PC-9 (cell line): ENCODE data around the gene ZNF311. TPM values are rescaled to one million over a fixed set of nuclear protein-coding genes. Genes with fewer than 3 reads are reported as not detected.
A peak's percentile ranks its signal among the peaks of the same experiment; 100 is the strongest.

Source experiments
- BruUV-seq: library from RNA; stranded (reverse); fragments of 400-500 nt; replicated peaks from 2 replicates; lab custom pipeline; 2021; lab: Mats Ljungman, UMichigan
- CTCF ChIA-PET: fragments of 300-600 bp; sonication (Branson Sonifier 250); formaldehyde crosslinking; loops from one replicate; lab custom pipeline; 2022; ENCODE audit warnings: antibody characterized with exemption; lab: Charles Lee
- POLR2A ChIA-PET: fragments of 300-600 bp; sonication (Branson Sonifier 250); formaldehyde crosslinking; loops from one replicate; lab custom pipeline; 2022; ENCODE audit warnings: antibody characterized with exemption; ENCODE audit not compliant: unreplicated experiment; lab: Charles Lee
- DNase-seq, 2 experiments: peaks; one replicate each; pipeline versions ENCODE4 v3.0.0 to v3.0.0-alpha.2; 2015 to 2022; ENCODE audit warnings: mixed read lengths in 1 of 2
- H2AFZ ChIP-seq: fragments of 200-600 bp; sonication (generic); 2 replicates; pipeline ENCODE4 v1.8.1; 2017; ENCODE audit warnings: antibody characterized with exemption
- H3F3A ChIP-seq: fragments of 200-600 bp; sonication (generic); 2 replicates; pipeline ENCODE4 v1.8.1; 2017; ENCODE audit warnings: antibody characterized with exemption, mild to moderate bottlenecking, low read depth; ENCODE audit not compliant: insufficient read depth
- H3K27ac ChIP-seq: fragments of 200-600 bp; sonication (generic); 2 replicates; pipeline ENCODE4 v1.6.1; 2016; ENCODE audit warnings: mixed run types
- H3K27me3 ChIP-seq: fragments of 200-600 bp; sonication (generic); 2 replicates; pipeline ENCODE4 v1.6.1; 2016; ENCODE audit warnings: low read depth, mixed run types; ENCODE audit not compliant: insufficient read depth
- H3K36me3 ChIP-seq: fragments of 200-600 bp; sonication (generic); 2 replicates; pipeline ENCODE4 v1.6.1; 2016; ENCODE audit warnings: low read depth, mixed run types
- H3K4me1 ChIP-seq: fragments of 200-600 bp; sonication (generic); replicated peaks from 2 replicates; pipeline ENCODE4 v1.6.1; 2016; ENCODE audit warnings: mixed run types; ENCODE audit not compliant: insufficient read depth
- H3K4me2 ChIP-seq: fragments of 200-600 bp; sonication (generic); 2 replicates; pipeline ENCODE4 v1.6.1; 2017; ENCODE audit warnings: mixed run types
- H3K4me3 ChIP-seq: fragments of 200-600 bp; sonication (generic); 2 replicates; pipeline ENCODE4 v1.6.1; 2016; ENCODE audit warnings: mixed run types
- H3K79me2 ChIP-seq: fragments of 200-600 bp; sonication (generic); 2 replicates; pipeline ENCODE4 v1.6.1; 2017; ENCODE audit warnings: low read depth, mixed run types
- H3K9me2 ChIP-seq: fragments of 200-600 bp; sonication (generic); 2 replicates; pipeline ENCODE4 v1.8.1; 2017; ENCODE audit warnings: mild to moderate bottlenecking; ENCODE audit not compliant: insufficient read depth
- H3K9me3 ChIP-seq: fragments of 200-600 bp; sonication (generic); 2 replicates; pipeline ENCODE4 v1.8.1; 2016; ENCODE audit warnings: low read depth; ENCODE audit not compliant: insufficient read depth
- H4K20me1 ChIP-seq: fragments of 200-600 bp; sonication (generic); 2 replicates; pipeline ENCODE4 v1.8.1; 2017; ENCODE audit not compliant: insufficient read depth
- EZH2 ChIP-seq: fragments of 200-600 bp; sonication (generic); IDR thresholded peaks from 2 replicates; pipeline ENCODE4 v1.8.0; 2017; ENCODE audit warnings: antibody characterized with exemption, low read depth
- intact Hi-C: fragments of 100-400 bp; cut with micrococcal nuclease; formaldehyde crosslinking; loops from one replicate; pipeline ENCODE4 v1.10.0; 2022; ENCODE audit not compliant: unreplicated experiment
- total RNA-seq: library from RNA; stranded (reverse); gene quantifications from 2 replicates; pipeline ENCODE4 v1.2.3, GENCODE V29; 2021
- TF ChIP-seq, protein P1 (sequence below): fragments of 200-600 bp; sonication (generic); conservative IDR thresholded peaks from 2 replicates; pipeline ENCODE4 v1.6.1; 2017; ENCODE audit warnings: mixed run types, antibody characterized with exemption, mild to moderate bottlenecking, moderate library complexity

ZNF311 gene
- total RNA-seq, 1 experiment from 2014 or later, result 2.1 TPM

DNA sequence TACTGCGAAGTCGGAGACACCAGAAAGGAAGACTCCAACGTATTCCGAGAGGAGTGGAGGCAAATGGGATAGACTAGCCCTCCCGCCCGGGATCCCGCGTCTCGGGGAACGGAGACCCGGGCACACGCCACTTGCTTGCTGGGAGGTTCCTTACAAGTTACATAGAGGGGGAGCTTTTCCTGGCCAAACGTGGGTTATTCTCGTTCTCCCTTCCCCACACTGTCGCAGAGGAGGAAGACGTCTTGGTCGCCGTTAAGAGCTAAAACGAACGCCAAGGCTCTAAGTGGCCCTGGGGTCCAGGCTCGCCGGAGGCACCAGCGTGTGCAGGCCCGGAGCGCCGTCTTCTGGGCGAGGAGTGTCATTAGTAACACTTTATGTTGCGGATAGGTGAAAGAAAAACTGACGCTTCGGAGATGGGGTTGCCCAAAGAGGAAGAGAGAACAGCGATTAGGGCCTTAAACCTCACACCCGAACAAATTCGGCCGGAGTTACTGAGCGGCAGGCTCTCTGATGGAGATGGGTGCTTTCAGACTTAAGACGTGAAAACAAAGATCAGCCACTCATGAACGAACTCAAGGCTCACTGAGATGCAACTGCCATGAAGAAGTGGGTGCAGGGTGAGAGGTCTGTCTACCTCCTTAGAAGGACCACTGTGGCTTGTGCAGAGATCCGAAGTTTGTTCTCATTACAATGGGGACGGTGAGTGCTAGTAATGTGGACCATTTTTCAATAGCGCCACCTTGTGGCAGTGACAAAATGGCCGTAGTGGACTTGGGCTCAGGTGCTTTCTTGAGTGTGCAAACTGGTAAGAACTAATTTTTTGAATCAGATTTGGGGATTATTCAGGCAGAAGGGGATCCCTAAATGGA, 11.7 kb upstream of the ZNF311 start:
- no peaks in the 10 kb centered on the region for H3K36me3 ChIP-seq
- H3K9me3 ChIP-seq, result no peaks in the 10 kb centered on the region
- CTCF ChIA-PET, result interaction anchor here (0.6 to 1.4 kb wide), 6 partner anchors 106 to 241 kb away, joined by 3 to 14 read pairs (median 4); no protein-coding TSS in a partner anchor
- no TSS peak for BruUV-seq
- H3K9me2 ChIP-seq, result no peaks in the 10 kb centered on the region
- H2AFZ ChIP-seq, result peak overlapping the region; percentile 100
- TF ChIP-seq, protein P1, sequence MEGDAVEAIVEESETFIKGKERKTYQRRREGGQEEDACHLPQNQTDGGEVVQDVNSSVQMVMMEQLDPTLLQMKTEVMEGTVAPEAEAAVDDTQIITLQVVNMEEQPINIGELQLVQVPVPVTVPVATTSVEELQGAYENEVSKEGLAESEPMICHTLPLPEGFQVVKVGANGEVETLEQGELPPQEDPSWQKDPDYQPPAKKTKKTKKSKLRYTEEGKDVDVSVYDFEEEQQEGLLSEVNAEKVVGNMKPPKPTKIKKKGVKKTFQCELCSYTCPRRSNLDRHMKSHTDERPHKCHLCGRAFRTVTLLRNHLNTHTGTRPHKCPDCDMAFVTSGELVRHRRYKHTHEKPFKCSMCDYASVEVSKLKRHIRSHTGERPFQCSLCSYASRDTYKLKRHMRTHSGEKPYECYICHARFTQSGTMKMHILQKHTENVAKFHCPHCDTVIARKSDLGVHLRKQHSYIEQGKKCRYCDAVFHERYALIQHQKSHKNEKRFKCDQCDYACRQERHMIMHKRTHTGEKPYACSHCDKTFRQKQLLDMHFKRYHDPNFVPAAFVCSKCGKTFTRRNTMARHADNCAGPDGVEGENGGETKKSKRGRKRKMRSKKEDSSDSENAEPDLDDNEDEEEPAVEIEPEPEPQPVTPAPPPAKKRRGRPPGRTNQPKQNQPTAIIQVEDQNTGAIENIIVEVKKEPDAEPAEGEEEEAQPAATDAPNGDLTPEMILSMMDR, result peak; percentile 94
- TF ChIP-seq EZH2, result no peak
- peak; percentile 62 to 77 for DNase-seq
- peak overlapping the region; percentile 73 for H3K4me3 ChIP-seq
- intact Hi-C loops, result loop anchor here (1.0 to 2.0 kb wide), 6 partner anchors 32 to 572 kb away; no protein-coding TSS in a partner anchor
- no peaks in the 10 kb centered on the region for H3K27me3 ChIP-seq
- POLR2A ChIA-PET, result interaction anchor here (0.7 kb wide), 1 partner anchor 94 kb away, joined by 3 read pairs; no protein-coding TSS in a partner anchor
- H3K4me1 ChIP-seq, result no peaks in the 10 kb centered on the region
- H3F3A ChIP-seq, result no peaks in the 10 kb centered on the region
- peak overlapping the region; percentile 93 for H3K4me2 ChIP-seq
- H4K20me1 ChIP-seq, result no peaks in the 10 kb centered on the region
- no peak overlapping the region for H3K27ac ChIP-seq
- no peaks in the 10 kb centered on the region for H3K79me2 ChIP-seq

DNA sequence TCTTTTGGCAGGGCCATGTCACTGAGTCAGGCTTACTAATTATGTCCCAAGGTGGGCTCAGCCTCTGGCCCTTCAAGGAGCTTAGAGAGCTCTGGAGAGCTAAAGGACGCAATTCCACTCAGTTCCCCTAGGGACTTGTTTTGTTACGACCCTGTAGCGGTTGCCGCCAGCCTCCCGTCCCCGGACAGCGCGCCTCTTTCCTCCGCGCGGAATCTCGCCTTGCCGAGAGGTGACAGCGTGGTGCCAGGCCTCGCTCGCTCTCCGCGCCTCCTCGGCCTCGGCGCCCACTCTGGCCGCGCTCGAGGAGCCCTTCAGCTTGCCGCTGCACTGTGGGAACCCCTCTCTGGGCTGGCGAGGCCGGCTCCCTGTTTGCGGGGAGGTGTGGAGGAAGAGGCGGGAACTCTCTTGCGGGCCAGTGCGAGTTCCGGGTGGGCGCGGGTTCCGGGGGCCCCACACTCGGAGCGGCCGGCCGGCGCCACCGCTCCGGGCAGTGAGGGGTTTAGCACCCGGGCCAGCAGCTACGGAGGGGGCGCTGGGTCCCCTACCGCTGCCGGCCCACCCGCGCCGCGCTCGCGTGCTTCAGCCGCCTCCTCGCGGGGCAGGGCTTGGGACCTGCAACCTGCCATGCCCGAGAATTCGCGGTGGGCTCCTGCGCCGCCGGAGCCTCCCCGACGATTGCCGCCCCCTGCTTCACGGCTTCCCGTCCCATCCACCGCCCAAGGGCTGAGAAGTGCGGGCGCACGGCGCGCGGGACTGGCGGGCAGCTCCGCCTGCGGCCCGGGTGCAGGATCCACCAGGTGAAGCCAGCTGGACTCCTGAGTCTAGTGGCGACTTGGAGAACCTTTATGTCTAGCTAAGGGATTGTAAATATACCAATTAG, 9.9 kb upstream of the ZNF311 start:
- H3K9me2 ChIP-seq, result no peaks in the 10 kb centered on the region
- TF ChIP-seq, protein P1, result no peak
- TF ChIP-seq EZH2, result no peak
- no peaks in the 10 kb centered on the region for H4K20me1 ChIP-seq
- no peaks in the 10 kb centered on the region for H3K9me3 ChIP-seq
- no TSS peak for BruUV-seq
- no peak for DNase-seq
- H3K4me2 ChIP-seq, result no peak overlapping the region
- H3K4me1 ChIP-seq, result no peaks in the 10 kb centered on the region
- ChIA-PET POLR2A (no interaction called here), CTCF (interaction anchor here (0.7 kb wide), 1 partner anchor 173 kb away, joined by 3 read pairs; no protein-coding TSS in a partner anchor)
- no peak overlapping the region for H3K4me3 ChIP-seq
- H3K27ac ChIP-seq, result no peak overlapping the region
- H3K27me3 ChIP-seq, result peaks cover 4% of the 10 kb centered on the region; the same call in 1 of the 2 replicates
- H2AFZ ChIP-seq, result no peak overlapping the region
- no peaks in the 10 kb centered on the region for H3K79me2 ChIP-seq
- no peaks in the 10 kb centered on the region for H3K36me3 ChIP-seq
- no peaks in the 10 kb centered on the region for H3F3A ChIP-seq
- intact Hi-C loops, result no loop called here

DNA sequence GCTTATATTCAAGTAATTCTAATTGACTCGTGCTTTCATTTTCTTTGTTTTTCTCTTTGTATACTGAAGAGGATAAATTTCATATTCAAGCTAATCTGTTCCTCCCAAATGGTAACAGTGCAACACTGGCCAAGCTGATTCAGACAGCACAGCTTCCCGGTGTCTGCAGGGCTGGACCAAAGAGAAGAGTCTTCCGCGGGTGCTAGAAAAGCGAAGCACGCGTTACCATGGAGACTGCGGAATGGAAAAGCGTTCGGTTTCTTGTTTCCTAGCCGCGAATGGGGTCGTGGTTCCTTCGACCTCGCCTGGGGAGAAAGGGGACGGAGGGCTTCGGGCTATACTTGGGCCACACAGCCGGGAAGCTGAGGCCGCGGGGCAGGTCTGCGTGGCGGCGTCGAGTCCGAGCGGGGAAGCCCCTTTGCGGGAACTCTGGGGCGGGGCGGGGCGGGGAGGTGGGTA, 6.2 kb upstream of the ZNF311 start:
- Histone ChIP-seq H3K79me2 (no peaks in the 10 kb centered on the region), H3F3A (no peaks in the 10 kb centered on the region), H3K4me3 (no peak overlapping the region), H3K27ac (no peak overlapping the region), H2AFZ (no peak overlapping the region), H3K36me3 (no peaks in the 10 kb centered on the region), H3K9me2 (no peaks in the 10 kb centered on the region), H3K4me1 (no peaks in the 10 kb centered on the region), H3K9me3 (no peaks in the 10 kb centered on the region), H4K20me1 (no peaks in the 10 kb centered on the region), H3K27me3 (peaks cover 4% of the 10 kb centered on the region; the same call in 1 of the 2 replicates), H3K4me2 (no peak overlapping the region)
- CTCF ChIA-PET, result no interaction called here
- TF ChIP-seq, protein P1, result no peak
- TF ChIP-seq EZH2, result no peak
- intact Hi-C loops, result no loop called here
- BruUV-seq, result no TSS peak
- POLR2A ChIA-PET, result no interaction called here
- DNase-seq, result no peak
